Thyroid gland (tissue), 4 donors: ENCODE data around the gene OR14A16.

Experiments used
- CTCF ChIP-seq, 6 experiments: fragments of 200-600 bp in 3 of 6; fragments of 450-650 bp in 3 of 6; sonication (generic) in 3 of 6; IDR thresholded peaks; one replicate each; pipeline ENCODE4 v1.5.1; 2016 to 2019; ENCODE audit warnings: antibody characterized with exemption in 6 of 6, mild to moderate bottlenecking in 2 of 6, inconsistent platforms in 1 of 6, moderate library complexity in 1 of 6
- POLR2A ChIP-seq, 2 donors: fragments of 450-650 bp; IDR thresholded peaks; one replicate each; pipeline ENCODE4 v1.6.1; 2017; ENCODE audit warnings: antibody characterized with exemption in 2 of 2, mild to moderate bottlenecking in 2 of 2, moderate library complexity in 1 of 2

GRCh38 chr1:247864644-247865043 is 40.7 kb upstream of the OR14A16 start:
- TF ChIP-seq CTCF (IDR thresholded peaks at IDR 0.05) (no peak), POLR2A (IDR thresholded peaks at IDR 0.05) (no peak)
